ENCODE results near the gene SLC8B1.

DNA sequence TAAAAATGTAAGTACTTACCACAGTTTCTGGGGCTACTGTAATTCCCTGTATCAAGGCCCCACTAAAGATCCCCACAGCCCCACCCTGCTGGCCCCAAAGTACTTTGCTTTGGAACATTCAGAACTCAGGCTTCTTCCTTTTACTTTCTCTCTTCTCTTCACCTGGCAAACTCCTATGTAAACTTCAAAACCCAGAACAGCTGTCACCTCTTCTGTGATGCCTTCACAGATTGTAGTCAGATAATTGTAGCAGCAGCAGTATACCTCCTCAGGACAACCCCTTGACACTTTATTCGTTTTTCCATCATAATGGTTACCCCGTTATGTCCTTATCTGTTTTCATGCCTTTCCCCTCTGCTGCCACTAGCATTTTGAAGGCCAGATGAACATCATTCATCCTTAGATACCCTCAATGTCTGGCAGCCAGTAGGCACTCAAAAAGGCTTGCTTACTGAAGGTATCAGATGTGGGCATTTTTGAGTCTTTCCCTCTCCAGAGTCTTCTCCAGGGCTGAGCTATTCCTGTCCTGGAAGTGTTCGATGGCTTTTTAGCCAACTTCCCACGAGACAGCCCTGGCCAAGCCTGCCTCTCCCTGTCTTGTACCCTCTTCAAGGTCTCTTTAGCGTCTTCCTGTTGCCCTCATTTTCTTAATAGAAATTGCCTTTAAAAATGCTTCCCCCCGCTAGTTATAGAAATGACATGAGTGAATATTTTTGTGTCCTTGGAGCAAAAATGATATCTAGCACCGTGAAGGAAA, 30.9 kb upstream of the SLC8B1 start:
- TF ChIP-seq EZH2 (IDR thresholded peaks at IDR 0.05; ENCODE audit: borderline replicate concordance, insufficient read depth, low read length, poor library complexity, severe bottlenecking): no peak
- TF ChIP-seq, protein P1, sequence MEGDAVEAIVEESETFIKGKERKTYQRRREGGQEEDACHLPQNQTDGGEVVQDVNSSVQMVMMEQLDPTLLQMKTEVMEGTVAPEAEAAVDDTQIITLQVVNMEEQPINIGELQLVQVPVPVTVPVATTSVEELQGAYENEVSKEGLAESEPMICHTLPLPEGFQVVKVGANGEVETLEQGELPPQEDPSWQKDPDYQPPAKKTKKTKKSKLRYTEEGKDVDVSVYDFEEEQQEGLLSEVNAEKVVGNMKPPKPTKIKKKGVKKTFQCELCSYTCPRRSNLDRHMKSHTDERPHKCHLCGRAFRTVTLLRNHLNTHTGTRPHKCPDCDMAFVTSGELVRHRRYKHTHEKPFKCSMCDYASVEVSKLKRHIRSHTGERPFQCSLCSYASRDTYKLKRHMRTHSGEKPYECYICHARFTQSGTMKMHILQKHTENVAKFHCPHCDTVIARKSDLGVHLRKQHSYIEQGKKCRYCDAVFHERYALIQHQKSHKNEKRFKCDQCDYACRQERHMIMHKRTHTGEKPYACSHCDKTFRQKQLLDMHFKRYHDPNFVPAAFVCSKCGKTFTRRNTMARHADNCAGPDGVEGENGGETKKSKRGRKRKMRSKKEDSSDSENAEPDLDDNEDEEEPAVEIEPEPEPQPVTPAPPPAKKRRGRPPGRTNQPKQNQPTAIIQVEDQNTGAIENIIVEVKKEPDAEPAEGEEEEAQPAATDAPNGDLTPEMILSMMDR (IDR thresholded peaks at IDR 0.05; ENCODE audit: poor library complexity, severe bottlenecking): no peak
- TF ChIP-seq, protein P2, sequence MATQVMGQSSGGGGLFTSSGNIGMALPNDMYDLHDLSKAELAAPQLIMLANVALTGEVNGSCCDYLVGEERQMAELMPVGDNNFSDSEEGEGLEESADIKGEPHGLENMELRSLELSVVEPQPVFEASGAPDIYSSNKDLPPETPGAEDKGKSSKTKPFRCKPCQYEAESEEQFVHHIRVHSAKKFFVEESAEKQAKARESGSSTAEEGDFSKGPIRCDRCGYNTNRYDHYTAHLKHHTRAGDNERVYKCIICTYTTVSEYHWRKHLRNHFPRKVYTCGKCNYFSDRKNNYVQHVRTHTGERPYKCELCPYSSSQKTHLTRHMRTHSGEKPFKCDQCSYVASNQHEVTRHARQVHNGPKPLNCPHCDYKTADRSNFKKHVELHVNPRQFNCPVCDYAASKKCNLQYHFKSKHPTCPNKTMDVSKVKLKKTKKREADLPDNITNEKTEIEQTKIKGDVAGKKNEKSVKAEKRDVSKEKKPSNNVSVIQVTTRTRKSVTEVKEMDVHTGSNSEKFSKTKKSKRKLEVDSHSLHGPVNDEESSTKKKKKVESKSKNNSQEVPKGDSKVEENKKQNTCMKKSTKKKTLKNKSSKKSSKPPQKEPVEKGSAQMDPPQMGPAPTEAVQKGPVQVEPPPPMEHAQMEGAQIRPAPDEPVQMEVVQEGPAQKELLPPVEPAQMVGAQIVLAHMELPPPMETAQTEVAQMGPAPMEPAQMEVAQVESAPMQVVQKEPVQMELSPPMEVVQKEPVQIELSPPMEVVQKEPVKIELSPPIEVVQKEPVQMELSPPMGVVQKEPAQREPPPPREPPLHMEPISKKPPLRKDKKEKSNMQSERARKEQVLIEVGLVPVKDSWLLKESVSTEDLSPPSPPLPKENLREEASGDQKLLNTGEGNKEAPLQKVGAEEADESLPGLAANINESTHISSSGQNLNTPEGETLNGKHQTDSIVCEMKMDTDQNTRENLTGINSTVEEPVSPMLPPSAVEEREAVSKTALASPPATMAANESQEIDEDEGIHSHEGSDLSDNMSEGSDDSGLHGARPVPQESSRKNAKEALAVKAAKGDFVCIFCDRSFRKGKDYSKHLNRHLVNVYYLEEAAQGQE (IDR thresholded peaks at IDR 0.05; ENCODE audit: borderline replicate concordance): no peak
- TF ChIP-seq RAD21 (conservative IDR thresholded peaks at IDR 0.05): no peak
- no peak for TF ChIP-seq EP300 (conservative IDR thresholded peaks at IDR 0.05; ENCODE audit: poor library complexity, severe bottlenecking)

Measured in neural cell (in vitro differentiated cells).